Loucy (cell line): Measurements from ENCODE around the gene IL1R2.

Experiments
- H2AFZ ChIP-seq: fragments of 200-600 bp; sonication (generic); 2 replicates; pipeline ENCODE4 v1.6.0; 2016; ENCODE audit warnings: antibody characterized with exemption, mild to moderate bottlenecking, low read length, moderate library complexity
- H3F3A ChIP-seq: fragments of 200-600 bp; 2 replicates; pipeline ENCODE4 v1.6.0; 2016; ENCODE audit warnings: antibody characterized with exemption, low read depth, mild to moderate bottlenecking
- H3K27me3 ChIP-seq: fragments of 200-600 bp; sonication (generic); 2 replicates; pipeline ENCODE4 v1.6.1; 2014; ENCODE audit warnings: low read length, mild to moderate bottlenecking; ENCODE audit not compliant: insufficient read depth, poor library complexity, severe bottlenecking
- H3K36me3 ChIP-seq: fragments of 200-600 bp; sonication (generic); 2 replicates; pipeline ENCODE4 v1.6.1; 2016; ENCODE audit warnings: low read length; ENCODE audit not compliant: insufficient read depth
- H3K4me1 ChIP-seq: fragments of 200-600 bp; sonication (generic); 2 replicates; pipeline ENCODE4 v1.5.1; 2014; ENCODE audit warnings: low read length, mild to moderate bottlenecking; ENCODE audit not compliant: insufficient read depth, poor library complexity, severe bottlenecking
- H3K4me2 ChIP-seq: fragments of 200-600 bp; sonication (generic); 2 replicates; pipeline ENCODE4 v1.6.0; 2014; ENCODE audit warnings: antibody characterized with exemption, low read length, low read depth, mild to moderate bottlenecking; ENCODE audit not compliant: poor library complexity, severe bottlenecking
- H3K4me3 ChIP-seq: fragments of 200-600 bp; sonication (generic); 2 replicates; pipeline ENCODE4 v1.5.1; 2014; ENCODE audit warnings: low read length, mild to moderate bottlenecking, mixed read lengths; ENCODE audit not compliant: poor library complexity, severe bottlenecking
- H3K79me2 ChIP-seq: fragments of 200-600 bp; sonication (generic); 2 replicates; pipeline ENCODE4 v1.6.1; 2014; ENCODE audit warnings: low read length; ENCODE audit not compliant: insufficient read depth
- H3K9ac ChIP-seq: fragments of 200-600 bp; sonication (generic); 2 replicates; pipeline ENCODE4 v1.6.0; 2014; ENCODE audit warnings: mild to moderate bottlenecking, low read depth, low read length, moderate library complexity; ENCODE audit not compliant: poor library complexity, severe bottlenecking
- H3K9me2 ChIP-seq: fragments of 200-600 bp; sonication (generic); replicated peaks from 2 replicates; pipeline ENCODE4 v1.6.1; 2016; ENCODE audit warnings: low read depth, low read length, mixed read lengths
- H3K9me3 ChIP-seq: fragments of 200-600 bp; sonication (generic); 2 replicates; pipeline ENCODE4 v1.6.1; 2014; ENCODE audit warnings: mild to moderate bottlenecking, antibody characterized with exemption, low read length, low read depth; ENCODE audit not compliant: insufficient read depth
- H4K20me1 ChIP-seq: fragments of 200-600 bp; sonication (generic); 2 replicates; pipeline ENCODE4 v1.6.0; 2014; ENCODE audit warnings: antibody characterized with exemption, low read length, mild to moderate bottlenecking; ENCODE audit not compliant: insufficient read depth, poor library complexity, severe bottlenecking
- CTCF ChIP-seq: fragments of 200-600 bp; sonication (generic); conservative IDR thresholded peaks from 2 replicates; pipeline ENCODE4 v1.5.1; 2014; ENCODE audit warnings: mild to moderate bottlenecking, antibody characterized with exemption, low read length
- EZH2phosphoT487 ChIP-seq: fragments of 200-600 bp; IDR thresholded peaks from 2 replicates; pipeline ENCODE4 v1.6.1; 2018; ENCODE audit warnings: antibody characterized with exemption, mild to moderate bottlenecking, moderate library complexity, borderline replicate concordance

Gene IL1R2

GRCh38 chr2:101991721-101992145, at the start of gene IL1R2:
TSS of gene IL1R2 (plus strand) at chr2:101991960. CDS start at chr2:102008576, 16,616 bp downstream.
- H3K9ac ChIP-seq, result no peak within 1 kb of the TSS

GRCh38 chr2:101942851-101943250, 48.9 kb upstream of the IL1R2 start:
- Histone ChIP-seq H3K9me3 (no peaks in the 10 kb centered on the region; the same call in 1 of the 2 replicates), H3K27me3 (no peaks in the 10 kb centered on the region), H3K4me1 (no peaks in the 10 kb centered on the region), H3K9me2 (no peaks in the 10 kb centered on the region), H3K79me2 (no peaks in the 10 kb centered on the region), H3F3A (no peaks in the 10 kb centered on the region), H3K9ac (no peak overlapping the region), H3K4me2 (no peak overlapping the region), H3K36me3 (no peaks in the 10 kb centered on the region), H2AFZ (no peak overlapping the region), H3K4me3 (no peak overlapping the region), H4K20me1 (no peaks in the 10 kb centered on the region)
- TF ChIP-seq EZH2phosphoT487 (no peak), CTCF (no peak)

More at GRCh38 chr2:101991721-101992145, at the start of gene IL1R2:
- Histone ChIP-seq H3K4me3 (no peak within 1 kb of the TSS), H3K79me2 (no peaks in the 10 kb centered on the region), H2AFZ (no peak within 1 kb of the TSS), H3K27me3 (no peaks in the 10 kb centered on the region), H3F3A (no peaks in the 10 kb centered on the region), H3K4me1 (peaks cover 2% of the 10 kb centered on the region), H3K9me3 (no peaks in the 10 kb centered on the region), H3K4me2 (no peak within 1 kb of the TSS), H3K36me3 (no peaks in the 10 kb centered on the region), H3K9me2 (no peaks in the 10 kb centered on the region), H4K20me1 (no peaks in the 10 kb centered on the region)
- TF ChIP-seq EZH2phosphoT487 (no peak), CTCF (no peak)

GRCh38 chr2:101946372-101947039, 45.3 kb upstream of the IL1R2 start:
- H3K79me2 ChIP-seq, result no peaks in the 10 kb centered on the region
- no peak overlapping the region for H3K4me2 ChIP-seq
- H3K4me3 ChIP-seq, result no peak overlapping the region
- H3F3A ChIP-seq, result no peaks in the 10 kb centered on the region
- no peaks in the 10 kb centered on the region for H3K36me3 ChIP-seq
- H2AFZ ChIP-seq, result no peak overlapping the region
- no peaks in the 10 kb centered on the region for H3K27me3 ChIP-seq
- no peaks in the 10 kb centered on the region for H3K4me1 ChIP-seq
- H3K9me2 ChIP-seq, result no peaks in the 10 kb centered on the region
- no peaks in the 10 kb centered on the region; the same call in 1 of the 2 replicates for H3K9me3 ChIP-seq
- no peak overlapping the region for H3K9ac ChIP-seq
- no peaks in the 10 kb centered on the region for H4K20me1 ChIP-seq
- TF ChIP-seq CTCF, result no peak
- no peak for TF ChIP-seq EZH2phosphoT487
